H9 (cell line): ENCODE measurements around the gene GMPR2. TPM values are rescaled to one million over a fixed set of nuclear protein-coding genes. Genes with fewer than 3 reads are reported as not detected.

ENCODE experiments used
- DNase-seq: peaks from one replicate; pipeline ENCODE4 v3.0.0-alpha.2; 2017
- H2AFZ ChIP-seq: one replicate; pipeline ENCODE4 v1.6.1; 2013; ENCODE audit warnings: mild to moderate bottlenecking, low read length, control low read depth, moderate library complexity
- H2AK5ac ChIP-seq: 2 replicates; pipeline ENCODE4 v1.6.1; 2013; ENCODE audit warnings: low read length, control low read depth, mixed read lengths; ENCODE audit not compliant: insufficient read length
- H2BK120ac ChIP-seq: one replicate; pipeline ENCODE4 v1.6.1; 2013; ENCODE audit warnings: low read depth, mild to moderate bottlenecking, low read length, control low read depth, inconsistent platforms; ENCODE audit not compliant: poor library complexity, severe bottlenecking
- H2BK12ac ChIP-seq: 2 replicates; pipeline ENCODE4 v1.6.1; 2013; ENCODE audit warnings: low read length, control low read depth, mixed read lengths, low read depth; ENCODE audit not compliant: insufficient read length
- H2BK15ac ChIP-seq: 2 replicates; pipeline ENCODE4 v1.6.1; 2013; ENCODE audit warnings: low read depth, low read length, control low read depth
- H2BK20ac ChIP-seq: one replicate; pipeline ENCODE4 v1.6.1; 2013; ENCODE audit warnings: low read depth, mild to moderate bottlenecking, low read length, control low read depth, inconsistent platforms; ENCODE audit not compliant: poor library complexity, severe bottlenecking
- H2BK5ac ChIP-seq: 2 replicates; pipeline ENCODE4 v1.6.1; 2013; ENCODE audit warnings: low read length, control low read depth, mixed read lengths; ENCODE audit not compliant: insufficient read length
- H3K14ac ChIP-seq: 2 replicates; pipeline ENCODE4 v1.6.1; 2013; ENCODE audit warnings: low read length, control low read depth; ENCODE audit not compliant: insufficient read depth
- H3K18ac ChIP-seq: 2 replicates; pipeline ENCODE4 v1.6.1; 2013; ENCODE audit warnings: low read depth, mild to moderate bottlenecking, mixed read lengths, low read length, control low read depth; ENCODE audit not compliant: insufficient read length
- H3K23ac ChIP-seq: 2 replicates; pipeline ENCODE4 v1.6.1; 2013; ENCODE audit warnings: low read length, control low read depth, mixed read lengths, low read depth; ENCODE audit not compliant: insufficient read length
- H3K23me2 ChIP-seq: 2 replicates; pipeline ENCODE4 v1.6.1; 2013; ENCODE audit warnings: low read depth, mild to moderate bottlenecking, mixed read lengths, low read length, control low read depth; ENCODE audit not compliant: insufficient read length, poor library complexity, severe bottlenecking
- H3K27ac ChIP-seq: 2 replicates; pipeline ENCODE4 v1.5.1; 2013; ENCODE audit warnings: low read length, control low read depth, mixed read lengths, low read depth; ENCODE audit not compliant: insufficient read length
- H3K27me3 ChIP-seq: 2 replicates; pipeline ENCODE4 v1.6.1; 2013; ENCODE audit warnings: low read length, control low read depth, inconsistent platforms; ENCODE audit not compliant: insufficient read depth
- H3K4ac ChIP-seq: 2 replicates; pipeline ENCODE4 v1.6.1; 2013; ENCODE audit warnings: low read depth, mild to moderate bottlenecking, control low read depth, inconsistent platforms, low read length, moderate library complexity
- H3K4me1 ChIP-seq: 2 replicates; pipeline ENCODE4 v1.6.1; 2013; ENCODE audit warnings: low read length, control low read depth, inconsistent platforms; ENCODE audit not compliant: insufficient read depth
- H3K4me2 ChIP-seq: 2 replicates; pipeline ENCODE4 v1.6.1; 2013; ENCODE audit warnings: low read length, control low read depth, mixed read lengths; ENCODE audit not compliant: insufficient read length, insufficient read depth
- H3K56ac ChIP-seq: 2 replicates; pipeline ENCODE4 v1.6.1; 2013; ENCODE audit warnings: low read depth, mild to moderate bottlenecking, mixed read lengths, low read length, control low read depth; ENCODE audit not compliant: insufficient read length
- H3K79me1 ChIP-seq: 2 replicates; pipeline ENCODE4 v1.6.1; 2013; ENCODE audit warnings: low read depth, mild to moderate bottlenecking, moderate library complexity, low read length, control low read depth, inconsistent platforms; ENCODE audit not compliant: insufficient read depth, poor library complexity, severe bottlenecking
- H3K79me2 ChIP-seq: 2 replicates; pipeline ENCODE4 v1.6.1; 2013; ENCODE audit warnings: low read length, control low read depth, inconsistent platforms; ENCODE audit not compliant: insufficient read depth
- H3K9ac ChIP-seq: 2 replicates; pipeline ENCODE4 v1.6.1; 2013; ENCODE audit warnings: low read length, control low read depth, mixed read lengths; ENCODE audit not compliant: insufficient read length; ENCODE audit errors: extremely low read depth
- H3K9me3 ChIP-seq: one replicate; pipeline ENCODE4 v1.6.1; 2013; ENCODE audit warnings: low read depth, low read length, inconsistent platforms; ENCODE audit not compliant: control insufficient read depth
- H3T11ph ChIP-seq: one replicate; pipeline ENCODE4 v1.6.1; 2013; ENCODE audit warnings: mild to moderate bottlenecking, low read length, control low read depth, inconsistent platforms
- H4K20me1 ChIP-seq: one replicate; pipeline ENCODE4 v1.6.1; 2013; ENCODE audit not compliant: control insufficient read depth, insufficient read length, insufficient read depth
- H4K5ac ChIP-seq: 2 replicates; pipeline ENCODE4 v1.6.1; 2013; ENCODE audit warnings: low read depth, mild to moderate bottlenecking, mixed read lengths, low read length, control low read depth; ENCODE audit not compliant: insufficient read length
- H4K8ac ChIP-seq: replicated peaks from 2 replicates; pipeline ENCODE4 v1.6.1; 2013; ENCODE audit warnings: low read length, control low read depth, mixed read lengths, low read depth; ENCODE audit not compliant: insufficient read length
- H4K91ac ChIP-seq: 2 replicates; pipeline ENCODE4 v1.6.1; 2013; ENCODE audit warnings: low read depth, mild to moderate bottlenecking, moderate library complexity, mixed read lengths, low read length, control low read depth; ENCODE audit not compliant: insufficient read length
- H3K27ac Mint-ChIP-seq, 3 experiments: 2 replicates in 2 of 3; 3 replicates in 1 of 3; pipeline ENCODE4 v1.8.0; 2020 to 2021; ENCODE audit warnings: mixed read lengths in 3 of 3, mild to moderate bottlenecking in 1 of 3, moderate library complexity in 1 of 3
- H3K27me3 Mint-ChIP-seq: 2 replicates; pipeline ENCODE4 v1.8.0; 2021; ENCODE audit warnings: low read depth, mild to moderate bottlenecking, moderate library complexity, mixed read lengths
- H3K36me3 Mint-ChIP-seq, 3 experiments: 2 replicates in 2 of 3; 3 replicates in 1 of 3; pipeline ENCODE4 v1.8.0; 2020 to 2021; ENCODE audit warnings: low read depth in 3 of 3, mixed read lengths in 3 of 3; ENCODE audit not compliant: insufficient read depth in 1 of 3
- H3K4me1 Mint-ChIP-seq, 2 experiments: 2 replicates each; pipeline ENCODE4 v1.8.0; 2020; ENCODE audit warnings: mixed read lengths in 2 of 2
- H3K4me3 Mint-ChIP-seq, 2 experiments: 2 replicates in 1 of 2; 3 replicates in 1 of 2; pipeline ENCODE4 v1.8.0; 2020 to 2021; ENCODE audit warnings: mild to moderate bottlenecking in 2 of 2, mixed read lengths in 2 of 2, moderate library complexity in 1 of 2
- H3K9me3 Mint-ChIP-seq, 2 experiments: 2 replicates in 1 of 2; 3 replicates in 1 of 2; pipeline ENCODE4 v1.8.0; 2020; ENCODE audit warnings: mild to moderate bottlenecking in 2 of 2, mixed read lengths in 2 of 2, moderate library complexity in 1 of 2
- WGBS: extraction: QIAGEN DNeasy Blood & Tissue Kit; methylation state at CpG from one replicate; pipeline ENCODE4 v1.1.7; 2013; ENCODE audit warnings: missing lambda C conversion rate, low lambda C conversion rate, mixed read lengths; ENCODE audit not compliant: insufficient read length; ENCODE audit errors: extremely low coverage; 5-methylcytosine and 5-hydroxymethylcytosine counted together
- total RNA-seq: library from RNA; stranded (reverse); gene quantifications from 2 replicates; pipeline ENCODE4 v1.2.1, GENCODE V29; 2021
- TF ChIP-seq, protein P1 (sequence below): fragments of 200-600 bp; sonication (generic); conservative IDR thresholded peaks from 3 replicates; pipeline ENCODE4 v1.8.0; 2021; ENCODE audit warnings: antibody characterized with exemption, mild to moderate bottlenecking

The GMPR2 gene
- total RNA-seq, 1 experiment from 2014 or later: 84.7 TPM

DNA sequence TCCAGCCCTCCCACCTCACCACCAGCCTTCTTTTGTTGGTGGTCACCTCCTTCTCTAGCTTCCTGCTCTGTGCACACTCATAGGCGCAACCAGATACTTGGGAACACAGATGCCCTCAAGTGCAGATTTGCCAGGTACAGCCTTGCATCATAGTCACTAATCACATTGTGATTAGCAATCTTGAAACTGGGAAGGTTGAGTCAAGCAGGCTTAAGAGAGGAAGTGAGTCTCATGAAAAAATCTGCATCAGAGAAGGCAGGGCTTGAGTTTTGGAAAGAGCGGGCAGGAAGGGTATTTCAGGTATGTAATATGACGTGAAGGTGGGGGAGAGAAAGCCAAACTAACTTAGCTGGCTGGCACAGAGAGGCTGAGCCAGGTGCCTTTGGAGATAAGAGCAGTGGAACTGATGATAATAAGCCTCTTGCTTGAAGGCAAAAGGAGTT lies 41.4 kb downstream of the GMPR2 start:
- H3K36me3 Mint-ChIP-seq: 0 out of 7 replicates have a peak, but pooled peaks cover 0 to 4% (median 0%) of the 10 kb centered on the region in 3 experiments
- no peak overlapping the region for H3K4me2 ChIP-seq
- H3T11ph ChIP-seq: no peak overlapping the region
- H4K91ac ChIP-seq: no peak overlapping the region
- no peaks in the 10 kb centered on the region for H3K79me2 ChIP-seq
- H3K79me1 ChIP-seq: no peaks in the 10 kb centered on the region
- H3K23ac ChIP-seq: no peak overlapping the region
- H3K4me3 Mint-ChIP-seq: no peak overlapping the region
- H3K23me2 ChIP-seq: peaks cover 8% of the 10 kb centered on the region
- no peak overlapping the region for H2BK5ac ChIP-seq
- no peak overlapping the region for H3K56ac ChIP-seq
- H3K27me3 Mint-ChIP-seq: no peaks in the 10 kb centered on the region
- no peak overlapping the region for H3K4ac ChIP-seq
- no peaks in the 10 kb centered on the region for H3K27me3 ChIP-seq
- H2AK5ac ChIP-seq: no peak overlapping the region
- TF ChIP-seq, protein P1, sequence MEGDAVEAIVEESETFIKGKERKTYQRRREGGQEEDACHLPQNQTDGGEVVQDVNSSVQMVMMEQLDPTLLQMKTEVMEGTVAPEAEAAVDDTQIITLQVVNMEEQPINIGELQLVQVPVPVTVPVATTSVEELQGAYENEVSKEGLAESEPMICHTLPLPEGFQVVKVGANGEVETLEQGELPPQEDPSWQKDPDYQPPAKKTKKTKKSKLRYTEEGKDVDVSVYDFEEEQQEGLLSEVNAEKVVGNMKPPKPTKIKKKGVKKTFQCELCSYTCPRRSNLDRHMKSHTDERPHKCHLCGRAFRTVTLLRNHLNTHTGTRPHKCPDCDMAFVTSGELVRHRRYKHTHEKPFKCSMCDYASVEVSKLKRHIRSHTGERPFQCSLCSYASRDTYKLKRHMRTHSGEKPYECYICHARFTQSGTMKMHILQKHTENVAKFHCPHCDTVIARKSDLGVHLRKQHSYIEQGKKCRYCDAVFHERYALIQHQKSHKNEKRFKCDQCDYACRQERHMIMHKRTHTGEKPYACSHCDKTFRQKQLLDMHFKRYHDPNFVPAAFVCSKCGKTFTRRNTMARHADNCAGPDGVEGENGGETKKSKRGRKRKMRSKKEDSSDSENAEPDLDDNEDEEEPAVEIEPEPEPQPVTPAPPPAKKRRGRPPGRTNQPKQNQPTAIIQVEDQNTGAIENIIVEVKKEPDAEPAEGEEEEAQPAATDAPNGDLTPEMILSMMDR: no peak
- H2BK120ac ChIP-seq: no peak overlapping the region
- no peaks in the 10 kb centered on the region for H3K9me3 ChIP-seq
- H3K4me1 Mint-ChIP-seq: peaks cover 12 to 14% of the 10 kb centered on the region in 2 experiments
- H2BK20ac ChIP-seq: no peak overlapping the region
- no peak overlapping the region for H3K27ac ChIP-seq
- H4K5ac ChIP-seq: no peak overlapping the region
- no peaks in the 10 kb centered on the region for H4K20me1 ChIP-seq
- H3K9me3 Mint-ChIP-seq: no peaks in the 10 kb centered on the region
- WGBS: no CpG with 5 or more reads among the region's 3 CpGs
- no peaks in the 10 kb centered on the region for H3K4me1 ChIP-seq
- no peak overlapping the region for H3K14ac ChIP-seq
- H3K27ac Mint-ChIP-seq: peak overlapping the region in 1 of 3 experiments; percentile 11; a peak in 1 of 7 replicates
- H2BK12ac ChIP-seq: no peak overlapping the region
- no peak overlapping the region for H2AFZ ChIP-seq
- H3K18ac ChIP-seq: no peak overlapping the region
- DNase-seq: no peak
- no peak overlapping the region for H2BK15ac ChIP-seq
- no peak overlapping the region for H4K8ac ChIP-seq
- no peak overlapping the region for H3K9ac ChIP-seq
